Smooth muscle cell of the brain vasculature (primary cell): ENCODE data around the gene PRXL2C.
A peak's percentile ranks its signal among the peaks of the same experiment; 100 is the strongest.
"Not testable (repeated sequence)": the region's sequence is repeated elsewhere in the genome, so short reads cannot be mapped to it uniquely, and the experiment has no call there.

ENCODE experiments used
- DNase-seq: peaks from one replicate; pipeline ENCODE4 v3.0.0-alpha.2; 2012; ENCODE audit warnings: low read depth, low spot score

Gene PRXL2C

GRCh38 chr9:96655198-96655851, at the start of gene PRXL2C:
Gene PRXL2C (minus strand): TSS chr9:96655317. CDS start chr9:96655281, 36 bp downstream.
- no peak for DNase-seq

- DNase-seq = not testable (repeated sequence)
These were observed 45.7 kb upstream of the PRXL2C start for GRCh38 chr9:96700721-96701375.

GRCh38 chr9:96691326-96691725, 36.2 kb upstream of the PRXL2C start:
- DNase-seq = no peak

GRCh38 chr9:96688745-96689464, 33.8 kb upstream of the PRXL2C start:
- no peak for DNase-seq

- no peak for DNase-seq
These were observed 33.1 kb upstream of the PRXL2C start for GRCh38 chr9:96688187-96688586.

- DNase-seq = peak; percentile 29
These were observed 31.7 kb upstream of the PRXL2C start for GRCh38 chr9:96686638-96687335.

- no peak for DNase-seq
These were observed 25.8 kb upstream of the PRXL2C start for GRCh38 chr9:96680812-96681499.

- no peak for DNase-seq
These were observed 19.9 kb upstream of the PRXL2C start for GRCh38 chr9:96674906-96675538.

- not testable (repeated sequence) for DNase-seq
These were observed 18.7 kb upstream of the PRXL2C start for GRCh38 chr9:96673786-96674185.

- no peak for DNase-seq
These were observed 13.9 kb upstream of the PRXL2C start for GRCh38 chr9:96668868-96669534.

GRCh38 chr9:96667363-96667728, 12.2 kb upstream of the PRXL2C start:
- no peak for DNase-seq

- peak; percentile 36 for DNase-seq
These were observed 11.7 kb upstream of the PRXL2C start for GRCh38 chr9:96666653-96667362.

GRCh38 chr9:96665789-96666188, 10.7 kb upstream of the PRXL2C start:
- no peak for DNase-seq

GRCh38 chr9:96663506-96664120, 8.5 kb upstream of the PRXL2C start:
- no peak for DNase-seq

GRCh38 chr9:96661711-96662110, 6.6 kb upstream of the PRXL2C start:
- no peak for DNase-seq

- no peak for DNase-seq
These were observed 5.7 kb upstream of the PRXL2C start for GRCh38 chr9:96660692-96661248.

- peak; percentile 59 for DNase-seq
These were observed 493 bp downstream of the PRXL2C start for GRCh38 chr9:96654450-96655197.

- no peak for DNase-seq
These were observed 3.5 kb downstream of the PRXL2C start for GRCh38 chr9:96651626-96652025.
